SK-N-SH treated with all-trans-retinoic acid at 6 μM for 48 hours (cell line): Measurements from ENCODE around the gene SPACA9.

Source experiments
- ATAC-seq: fragments of 200-7000 bp; cut with Tn5 transposase; 3 replicates; pipeline ENCODE4 v1.9.1; 2020; ENCODE audit warnings: mild to moderate bottlenecking, moderate library complexity
- ARNTL ChIP-seq: fragments of 450-650 bp; formaldehyde crosslinking; IDR thresholded peaks from 2 replicates; pipeline ENCODE4 v1.5.0; 2020; ENCODE audit warnings: low read depth, mild to moderate bottlenecking, moderate library complexity, borderline replicate concordance
- BACH2 ChIP-seq: fragments of 250-450 bp; sonication (Bioruptor Pico); IDR thresholded peaks from 2 replicates; pipeline ENCODE4 v1.9.0; 2021; ENCODE audit warnings: mild to moderate bottlenecking, borderline replicate concordance
- CREB5 ChIP-seq: fragments of 250-450 bp; sonication (Bioruptor Pico); IDR thresholded peaks from 2 replicates; pipeline ENCODE4 v1.5.1; 2020; ENCODE audit warnings: low read depth, mild to moderate bottlenecking, moderate library complexity
- CSDC2 ChIP-seq: fragments of 250-450 bp; sonication (Bioruptor Pico); IDR thresholded peaks from 2 replicates; pipeline ENCODE4 v1.5.0; 2020; ENCODE audit warnings: mild to moderate bottlenecking, moderate library complexity
- CSRNP3 ChIP-seq: fragments of 250-450 bp; sonication (Bioruptor Pico); IDR thresholded peaks from 2 replicates; pipeline ENCODE4 v1.5.1; 2021; ENCODE audit warnings: mild to moderate bottlenecking, moderate library complexity
- ESRRG ChIP-seq: fragments of 250-450 bp; sonication (Bioruptor Pico); IDR thresholded peaks from 2 replicates; pipeline ENCODE4 v1.6.1; 2021; ENCODE audit warnings: mild to moderate bottlenecking
- GLIS3 ChIP-seq: fragments of 250-450 bp; sonication (Bioruptor Pico); IDR thresholded peaks from 2 replicates; pipeline ENCODE4 v1.5.0; 2020; ENCODE audit warnings: mild to moderate bottlenecking, moderate library complexity
- PATZ1 ChIP-seq: fragments of 250-450 bp; sonication (Bioruptor Pico); IDR thresholded peaks from 2 replicates; pipeline ENCODE4 v1.8.0; 2020; ENCODE audit warnings: mild to moderate bottlenecking, moderate library complexity, borderline replicate concordance
- POU6F1 ChIP-seq: fragments of 250-450 bp; sonication (Bioruptor Pico); IDR thresholded peaks from 2 replicates; pipeline ENCODE4 v1.8.0; 2021; ENCODE audit warnings: low read depth, mild to moderate bottlenecking, moderate library complexity, borderline replicate concordance
- PPARA ChIP-seq: fragments of 250-450 bp; sonication (Bioruptor Pico); IDR thresholded peaks from 2 replicates; pipeline ENCODE4 v1.5.0; 2020; ENCODE audit warnings: mild to moderate bottlenecking, borderline replicate concordance
- SNAI2 ChIP-seq: fragments of 250-450 bp; sonication (Bioruptor Pico); IDR thresholded peaks from 2 replicates; pipeline ENCODE4 v1.5.0; 2020; ENCODE audit warnings: mild to moderate bottlenecking, moderate library complexity
- TCF4 ChIP-seq: fragments of 250-450 bp; sonication (Bioruptor Pico); IDR thresholded peaks from 2 replicates; pipeline ENCODE4 v1.8.0; 2021; ENCODE audit warnings: mild to moderate bottlenecking, moderate library complexity, borderline replicate concordance
- ZC3H10 ChIP-seq: fragments of 250-450 bp; sonication (Bioruptor Pico); IDR thresholded peaks from 2 replicates; pipeline ENCODE4 v1.5.1; 2021; ENCODE audit warnings: mild to moderate bottlenecking, moderate library complexity
- ZFP3 ChIP-seq: fragments of 250-450 bp; sonication (Bioruptor Pico); IDR thresholded peaks from 2 replicates; pipeline ENCODE4 v1.5.0; 2020; ENCODE audit warnings: mild to moderate bottlenecking, moderate library complexity
- ZNF565 ChIP-seq: fragments of 450-650 bp; formaldehyde crosslinking; conservative IDR thresholded peaks from 2 replicates; pipeline ENCODE4 v1.5.0; 2020; ENCODE audit warnings: low read depth, mild to moderate bottlenecking, moderate library complexity
- ZNF70 ChIP-seq: fragments of 450-650 bp; formaldehyde crosslinking; IDR thresholded peaks from 2 replicates; pipeline ENCODE4 v1.5.0; 2020; ENCODE audit warnings: mild to moderate bottlenecking, moderate library complexity
- ZNF8 ChIP-seq: fragments of 450-650 bp; formaldehyde crosslinking; IDR thresholded peaks from 2 replicates; pipeline ENCODE4 v1.5.0; 2020; ENCODE audit warnings: mild to moderate bottlenecking, moderate library complexity

Gene SPACA9

DNA sequence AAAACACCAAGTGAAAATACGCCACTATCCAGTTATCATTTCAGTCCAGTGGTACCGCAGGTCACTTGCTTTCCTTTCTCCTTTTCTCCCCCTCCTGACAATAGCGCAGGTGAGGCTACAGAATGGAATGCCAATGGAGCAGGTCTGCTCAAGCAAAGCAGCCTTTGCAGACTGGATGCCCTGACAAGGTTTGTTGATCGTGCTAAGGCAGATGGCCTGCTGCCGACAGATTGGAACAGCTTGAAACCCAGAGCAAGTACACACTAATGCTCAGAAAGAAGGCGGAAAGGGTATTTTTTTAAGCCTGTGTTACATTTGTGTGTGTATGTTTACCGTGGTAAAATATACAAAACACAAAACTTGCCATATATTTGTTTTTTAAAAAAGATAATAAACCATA lies 19.4 kb downstream of the SPACA9 start (continued):
- TF ChIP-seq PATZ1 (CRISPR knock-in tag) (no peak), CREB5 (CRISPR knock-in tag) (no peak)
- TF ChIP-seq, all 23 proteins: peak for 0

GRCh38 chr9:132901858-132902831 lies 23.4 kb downstream of the SPACA9 start:
- ATAC-seq = peak; percentile 99
- TF ChIP-seq PATZ1 (CRISPR knock-in tag) (no peak), ZNF8 (no peak), ZFP3 (CRISPR knock-in tag) (no peak), PPARA (CRISPR knock-in tag) (no peak), ZNF70 (CRISPR knock-in tag) (no peak), BACH2 (CRISPR knock-in tag) (no peak)

DNA sequence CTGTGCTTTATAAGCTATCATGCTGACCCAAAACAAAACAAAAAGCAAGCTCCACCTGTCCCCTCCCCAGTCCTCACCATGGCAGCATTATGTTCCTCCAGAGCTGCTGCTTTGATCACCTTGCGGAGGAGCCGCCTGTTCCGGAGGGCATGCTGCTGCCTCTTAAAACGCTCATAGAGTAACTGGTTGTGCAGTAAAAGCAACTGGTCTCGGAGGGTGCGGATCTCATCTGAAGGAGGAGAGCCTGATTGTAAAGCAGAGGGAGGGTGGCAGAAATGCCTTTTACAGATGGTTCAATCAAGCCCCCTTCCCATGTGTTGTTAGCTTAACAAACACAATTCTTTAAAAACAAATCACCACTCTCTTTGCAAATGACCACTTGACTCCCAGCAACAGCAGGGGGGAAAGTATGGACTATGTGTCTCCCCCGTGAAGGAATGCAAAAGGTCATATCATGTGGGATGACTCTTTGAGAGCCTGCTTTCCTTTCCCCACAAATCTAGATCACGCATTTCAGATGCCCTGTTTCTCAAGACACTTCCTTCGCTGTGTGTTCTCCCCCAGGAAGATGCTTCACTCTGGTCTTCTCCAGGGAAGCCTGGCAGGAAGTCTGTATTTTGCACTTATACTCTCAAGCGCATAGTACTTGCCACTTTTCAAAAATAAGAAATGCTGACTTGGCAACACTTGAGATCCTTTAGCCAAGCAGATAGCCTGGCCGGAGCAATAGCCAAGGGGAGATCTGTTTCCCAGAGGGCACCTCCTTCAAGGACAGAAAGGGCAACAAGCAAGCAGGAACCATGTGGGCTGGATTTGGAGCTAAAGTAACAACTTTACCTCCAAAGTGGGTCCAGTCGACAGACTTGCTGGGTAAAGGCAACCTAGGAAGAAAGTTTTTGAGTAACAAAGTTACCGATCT lies 25.1 kb downstream of the SPACA9 start:
- no peak for ATAC-seq
- no peak for TF ChIP-seq POU6F1 (CRISPR knock-in tag)
- no peak for TF ChIP-seq ZNF565
- no peak for TF ChIP-seq ZFP3 (CRISPR knock-in tag)
- TF ChIP-seq ARNTL (CRISPR knock-in tag) = no peak
- TF ChIP-seq CSDC2 (CRISPR knock-in tag) = no peak
- no peak for TF ChIP-seq PATZ1 (CRISPR knock-in tag)
- no peak for TF ChIP-seq ZC3H10
- TF ChIP-seq TCF4 = no peak
- no peak for TF ChIP-seq BACH2 (CRISPR knock-in tag)
- no peak for TF ChIP-seq CREB5 (CRISPR knock-in tag)

DNA sequence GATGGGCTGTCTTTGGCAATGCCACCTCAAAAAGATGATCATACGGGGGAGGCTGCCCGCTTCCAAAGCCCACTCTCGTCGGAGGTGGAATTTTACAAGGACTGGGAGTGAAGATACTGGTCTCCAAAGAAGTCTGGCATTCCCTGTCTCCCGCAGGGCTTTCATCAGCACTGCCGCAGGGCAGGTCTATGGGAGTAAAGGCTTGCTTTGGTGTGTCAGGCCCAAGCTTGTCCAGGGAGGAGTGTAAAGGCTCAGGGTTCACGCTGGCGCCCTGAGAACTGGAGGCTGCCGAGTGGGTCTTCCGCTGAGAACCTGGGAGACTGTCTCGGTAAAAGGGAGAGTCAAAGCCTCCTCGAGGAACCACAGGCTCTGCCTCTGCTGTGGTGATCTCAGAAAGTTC lies 27.0 kb downstream of the SPACA9 start:
- TF ChIP-seq GLIS3 (CRISPR knock-in tag) (no peak), ESRRG (CRISPR knock-in tag) (no peak), SNAI2 (no peak), ARNTL (CRISPR knock-in tag) (no peak), CREB5 (CRISPR knock-in tag) (no peak), CSDC2 (CRISPR knock-in tag) (no peak), CSRNP3 (CRISPR knock-in tag) (no peak)
- no peak for ATAC-seq
